Measurements from ENCODE around the gene OR5M10.

GRCh38 chr11:56625946-56626345 is 48.4 kb upstream of the OR5M10 start:
- no peak for TF ChIP-seq EZH2 (IDR thresholded peaks at IDR 0.05; ENCODE audit: insufficient read depth, poor library complexity, severe bottlenecking)
- no peak for TF ChIP-seq EZH2phosphoT487 (IDR thresholded peaks at IDR 0.05; ENCODE audit: insufficient read depth, low read depth)

Data from GM23248 (cell line).